Measurements from ENCODE around the gene C16orf54.
"Not testable (repeated sequence)": the region's sequence is repeated elsewhere in the genome, so short reads cannot be mapped to it uniquely, and the experiment has no call there.

The C16orf54 gene

DNA sequence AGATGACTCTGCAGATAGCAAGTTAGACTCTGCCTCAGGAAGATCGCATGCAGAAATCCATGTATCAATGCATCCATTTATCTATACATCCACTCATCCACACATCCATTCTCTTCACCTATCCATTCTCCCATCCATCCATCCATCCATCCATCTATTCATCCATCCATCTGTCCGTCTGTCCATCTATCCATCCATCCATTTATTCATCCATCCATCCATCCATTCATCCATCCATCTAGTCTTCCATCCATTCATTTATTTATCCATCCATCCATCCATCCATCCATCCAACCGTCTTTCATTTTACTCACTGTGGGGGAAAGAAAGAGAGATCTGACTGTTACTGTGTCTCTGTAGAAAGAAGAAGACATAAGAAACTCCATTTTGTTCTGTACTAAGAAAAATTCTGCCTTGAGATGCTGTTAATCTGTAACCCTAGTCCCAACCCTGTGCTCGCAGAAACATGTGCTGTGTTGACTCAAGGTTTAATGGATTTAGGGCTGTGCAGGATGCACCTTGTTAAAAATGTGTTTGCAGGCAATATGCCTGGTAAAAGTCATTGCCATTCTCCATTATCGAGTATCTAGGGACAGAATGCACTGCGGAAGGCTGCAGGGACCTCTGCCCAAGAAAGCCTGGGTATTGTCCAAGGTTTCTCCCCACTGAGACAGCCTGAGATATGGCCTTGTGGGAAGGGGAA, 5.7 kb downstream of the C16orf54 start:
- not testable (repeated sequence) for DNase-seq

DNA sequence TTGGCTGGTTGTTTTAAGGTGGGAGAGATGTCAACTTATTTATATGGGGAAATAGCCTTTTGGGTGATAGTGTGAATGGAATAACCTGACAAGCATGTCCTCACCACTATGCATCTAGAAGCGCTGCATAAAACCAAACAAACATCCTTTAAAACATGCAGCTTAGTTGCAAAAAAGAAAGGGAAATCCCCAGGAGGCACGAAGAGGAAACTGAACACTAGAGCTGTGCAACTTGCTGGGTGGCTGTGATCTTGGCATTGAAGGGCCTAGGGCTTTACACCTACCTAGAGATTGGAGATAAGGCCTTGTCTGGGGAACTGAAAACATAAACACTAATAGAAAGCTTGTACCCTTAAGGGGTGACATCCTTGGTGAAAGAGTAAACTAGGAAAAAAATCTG, 7.3 kb downstream of the C16orf54 start:
- DNase-seq, result peak; percentile 31

DNA sequence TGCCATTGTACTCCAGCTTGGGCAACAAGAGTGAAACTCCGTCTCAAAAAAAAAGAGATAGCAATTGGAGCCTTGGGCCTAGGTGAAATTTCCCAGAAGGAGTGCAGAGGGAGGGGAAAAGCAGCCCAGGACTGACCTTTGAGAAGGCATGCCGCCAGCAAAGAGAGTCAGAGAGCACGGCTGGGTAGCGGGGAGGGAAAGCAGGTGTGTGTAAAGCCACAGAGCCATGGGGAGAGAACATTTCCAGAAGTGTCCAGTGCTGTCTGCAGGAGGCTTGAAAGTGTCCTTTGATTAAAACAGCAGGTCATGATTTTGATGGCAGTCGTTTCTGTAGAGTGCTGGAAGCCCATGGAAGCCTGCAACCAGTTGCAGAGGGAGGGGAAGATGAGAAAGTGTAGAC, 8.1 kb downstream of the C16orf54 start:
- no peak for DNase-seq

DNA sequence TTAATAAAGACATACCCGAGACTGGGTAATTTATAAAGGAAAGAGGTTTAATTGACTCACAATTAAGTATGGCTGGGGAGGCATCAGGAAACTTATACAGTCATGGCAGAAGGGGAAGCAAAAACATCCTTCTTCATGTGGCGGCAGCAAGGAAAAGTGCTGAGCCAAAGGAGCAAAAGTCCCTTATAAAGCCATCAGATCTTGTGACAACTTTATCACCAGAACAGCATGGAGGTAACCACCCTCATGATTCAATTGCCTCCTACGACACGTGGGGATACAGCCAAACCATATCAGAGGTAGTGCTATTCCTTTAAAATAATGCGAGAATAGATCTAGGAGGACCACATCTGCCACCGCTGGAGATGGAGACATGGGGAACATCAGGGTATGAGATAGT, 9.0 kb downstream of the C16orf54 start:
- no peak for DNase-seq

DNA sequence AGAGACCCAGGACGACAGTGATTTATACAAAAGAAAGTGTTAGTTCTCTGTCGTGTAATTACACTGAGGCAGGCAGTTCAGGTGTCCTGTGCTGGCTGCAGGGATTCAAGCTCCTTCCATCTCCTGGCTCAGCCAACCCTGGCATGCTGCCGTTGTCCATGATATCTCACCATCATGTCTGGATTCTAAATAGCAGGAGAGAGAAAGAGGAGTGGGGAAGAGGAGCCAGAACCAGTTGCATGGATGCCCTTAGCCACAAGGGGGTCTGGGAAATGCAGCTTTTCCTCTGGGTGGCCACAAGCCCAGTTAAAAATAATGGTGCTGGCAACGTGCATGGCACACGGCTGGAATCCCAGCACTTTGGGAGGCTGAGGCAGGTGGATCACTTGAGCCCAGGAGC, 9.7 kb downstream of the C16orf54 start:
- no peak for DNase-seq

DNA sequence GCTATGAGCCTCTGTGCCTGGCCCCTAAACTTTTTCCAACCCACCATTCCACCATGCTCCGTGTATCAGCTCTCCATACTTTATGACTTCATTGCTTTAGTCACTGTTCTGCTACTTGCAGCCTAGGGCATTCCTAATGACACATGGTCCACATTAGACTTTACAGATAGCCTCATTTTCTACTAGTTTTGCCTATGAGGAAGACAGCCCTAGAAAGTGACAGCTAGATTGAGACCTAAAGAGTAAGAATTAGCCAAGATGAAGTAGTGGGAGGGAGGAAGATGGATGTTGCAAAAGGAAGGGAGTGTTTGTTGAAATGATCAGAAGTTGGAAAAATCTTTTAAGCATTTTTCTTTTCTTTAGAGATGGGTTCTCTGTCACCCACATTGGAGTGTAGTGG, 11.0 kb downstream of the C16orf54 start:
- DNase-seq, result no peak

DNA sequence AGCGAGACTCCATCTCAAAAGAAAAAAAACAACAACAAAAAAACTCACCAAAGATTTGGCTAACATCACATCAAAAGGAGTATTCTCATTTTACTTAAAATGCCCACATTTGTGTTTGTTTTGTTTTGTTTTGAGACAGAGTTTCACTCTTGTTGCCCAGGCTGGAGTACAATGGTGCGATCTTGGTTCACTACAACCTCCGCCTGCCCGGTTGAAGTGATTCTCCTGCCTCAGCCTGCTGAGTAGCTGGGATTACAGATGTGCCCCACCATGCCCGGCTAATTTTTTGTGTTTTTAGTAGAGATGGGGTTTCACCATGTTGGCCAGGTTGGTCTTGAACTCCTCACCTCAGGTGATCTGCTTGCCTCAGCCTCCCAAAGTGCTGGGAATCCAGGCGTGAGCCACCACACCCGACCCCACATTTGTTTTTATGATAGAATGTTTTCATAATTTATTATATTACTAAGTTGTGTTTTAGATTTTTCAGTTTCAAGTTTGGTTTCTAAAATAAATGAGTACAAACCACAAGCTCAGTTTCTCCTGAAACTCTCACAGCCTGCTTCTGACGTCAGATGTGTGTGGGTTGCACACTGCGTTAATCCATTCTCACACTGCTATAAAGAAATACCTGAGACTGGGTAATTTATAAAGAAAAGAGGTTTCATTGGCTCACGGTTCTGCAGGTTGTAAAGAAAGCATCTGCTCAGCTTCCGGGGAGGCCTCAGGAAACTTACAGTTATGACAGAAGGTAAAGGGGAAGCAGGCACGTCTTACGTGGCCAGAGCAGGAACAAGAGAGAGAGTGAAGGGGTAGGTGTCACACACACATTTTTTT, 13.8 kb downstream of the C16orf54 start:
- peak; percentile 49 for DNase-seq

DNA sequence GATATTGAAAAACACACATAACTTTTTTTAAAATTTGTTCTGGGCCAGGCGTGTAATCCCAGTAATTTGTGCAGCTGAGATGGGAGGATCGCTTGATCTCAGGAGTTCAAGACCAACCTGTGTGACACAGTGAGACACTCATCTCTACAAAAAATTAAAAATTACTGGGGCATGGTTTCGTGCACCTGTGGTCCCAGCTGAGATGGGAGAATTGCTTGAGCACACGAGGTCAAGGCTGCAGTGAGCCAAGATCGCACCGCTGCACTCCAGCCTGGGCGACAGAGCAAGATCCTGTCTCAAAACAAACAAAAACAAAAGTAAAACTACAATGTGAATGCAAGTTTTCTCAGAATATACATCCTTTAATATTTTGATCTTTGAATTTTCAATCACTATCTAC, 15.1 kb downstream of the C16orf54 start:
- no peak for DNase-seq

DNA sequence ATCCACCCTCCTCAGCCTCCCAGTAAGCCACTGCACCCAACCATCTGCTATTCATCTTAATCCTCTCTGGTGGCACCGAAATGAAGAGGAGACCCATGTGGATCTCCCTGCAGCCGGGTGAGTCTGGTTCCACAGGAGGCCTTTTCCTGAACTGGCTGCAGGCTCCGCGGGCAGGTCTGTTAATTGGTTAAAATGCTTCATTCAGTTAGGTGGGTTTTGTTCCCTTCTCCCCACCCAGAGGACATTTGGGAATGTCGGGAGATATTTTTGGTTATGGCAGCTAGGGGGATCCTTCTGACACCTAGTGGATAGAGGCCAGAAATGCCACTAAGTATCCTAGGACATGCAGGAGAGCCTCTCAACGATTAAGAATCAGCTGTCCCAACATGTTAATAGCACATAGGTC, 16.7 kb downstream of the C16orf54 start:
- no peak for DNase-seq

DNA sequence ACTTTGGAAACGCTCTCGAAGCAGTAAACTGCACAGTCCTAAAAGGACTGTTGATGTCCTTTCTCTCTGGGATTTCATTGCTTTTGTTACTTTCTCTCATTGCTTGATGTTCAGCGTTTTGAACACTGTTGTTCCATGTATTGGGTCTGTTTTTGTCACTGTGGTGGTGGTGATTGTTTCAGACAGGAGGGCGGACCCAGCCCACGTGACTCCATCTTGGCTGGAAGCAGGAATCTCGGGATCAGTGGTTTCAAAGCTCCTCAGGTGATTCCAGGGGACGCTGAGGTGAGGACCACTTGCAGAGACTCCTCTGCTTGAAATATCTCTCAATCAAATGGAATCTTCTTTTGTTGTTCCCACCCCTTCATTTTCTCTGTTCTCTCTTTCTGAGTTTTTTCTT, 18.3 kb downstream of the C16orf54 start:
- DNase-seq, result no peak

DNA sequence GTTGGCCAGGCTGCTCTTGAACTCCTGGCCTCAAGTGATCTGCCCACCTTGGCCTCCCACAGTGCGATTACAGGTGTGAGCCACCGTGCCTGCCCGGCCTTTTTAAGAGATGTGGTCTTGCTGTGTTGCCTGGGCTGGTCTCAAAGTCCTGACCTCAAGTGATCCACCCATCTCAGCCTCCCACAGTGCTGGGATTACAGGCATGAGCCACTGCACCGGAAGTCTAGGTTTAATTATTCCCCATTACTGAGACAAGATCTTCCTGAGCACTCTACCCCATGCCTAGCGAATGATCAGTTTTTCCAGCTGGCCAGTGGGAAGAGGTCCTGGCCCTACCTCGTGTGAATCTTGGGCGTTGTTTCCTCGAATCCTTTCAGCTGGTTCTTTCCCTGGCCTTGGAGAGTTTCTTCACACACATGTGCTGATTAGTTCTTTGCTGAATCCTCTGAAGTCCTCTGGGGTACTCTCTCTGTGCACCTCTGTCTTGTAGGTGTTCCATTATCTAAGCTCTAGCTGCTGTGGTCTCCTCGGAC, 18.9 kb downstream of the C16orf54 start:
- DNase-seq, result no peak

DNA sequence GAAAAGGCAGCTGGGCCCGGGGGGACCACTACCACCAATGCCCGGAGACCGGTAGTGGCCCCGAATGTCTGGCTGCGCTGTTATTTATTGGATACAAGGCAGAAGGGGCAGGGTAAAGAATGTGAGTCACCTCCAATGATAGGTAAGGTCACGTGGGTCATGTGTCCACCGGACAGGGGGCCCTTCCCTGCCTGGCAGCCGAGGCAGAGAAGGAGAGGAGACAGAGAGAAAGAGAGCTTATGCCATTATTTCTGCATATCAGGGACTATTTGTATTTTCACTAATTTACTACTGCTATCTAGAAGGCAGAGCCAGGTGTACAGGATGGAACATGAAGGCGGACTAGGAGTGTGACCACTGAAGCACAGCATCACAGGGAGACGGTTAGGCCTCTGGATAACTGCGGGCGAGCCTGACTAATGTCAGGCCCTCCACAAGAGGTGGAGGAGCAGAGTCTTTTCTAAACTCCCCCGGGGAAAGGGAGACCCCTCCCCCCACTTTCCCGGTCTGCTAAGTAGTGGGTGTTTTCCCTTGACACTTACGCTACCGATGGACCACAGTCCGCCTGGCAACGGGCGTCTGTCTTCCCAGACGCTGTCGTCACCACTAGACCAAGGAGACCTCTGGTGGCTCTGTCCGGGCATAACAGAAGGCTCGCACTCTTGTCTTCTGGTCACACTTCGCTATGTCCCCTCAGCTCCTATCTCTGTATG, 24.5 kb downstream of the C16orf54 start:
- peak; percentile 48 for DNase-seq

DNA sequence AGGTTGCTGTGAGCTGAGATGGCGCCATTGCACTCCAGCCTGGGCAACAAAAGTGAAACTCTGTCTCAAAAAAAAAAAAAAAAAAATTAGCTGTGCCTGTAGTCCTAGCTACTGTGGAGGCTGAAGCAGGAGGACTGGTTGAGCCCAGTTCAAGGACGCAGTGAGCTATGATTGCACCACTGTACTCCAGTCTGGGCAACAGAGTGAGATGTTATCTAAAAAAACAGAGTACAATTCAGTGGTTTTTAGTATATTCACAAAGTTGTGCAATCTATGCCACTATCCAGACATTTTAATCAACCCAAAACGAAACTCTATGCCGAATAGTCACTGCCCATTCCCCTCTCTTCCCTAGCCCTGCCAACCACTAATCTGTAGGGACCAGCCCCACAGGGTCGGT, 25.1 kb downstream of the C16orf54 start:
- DNase-seq, result no peak

DNA sequence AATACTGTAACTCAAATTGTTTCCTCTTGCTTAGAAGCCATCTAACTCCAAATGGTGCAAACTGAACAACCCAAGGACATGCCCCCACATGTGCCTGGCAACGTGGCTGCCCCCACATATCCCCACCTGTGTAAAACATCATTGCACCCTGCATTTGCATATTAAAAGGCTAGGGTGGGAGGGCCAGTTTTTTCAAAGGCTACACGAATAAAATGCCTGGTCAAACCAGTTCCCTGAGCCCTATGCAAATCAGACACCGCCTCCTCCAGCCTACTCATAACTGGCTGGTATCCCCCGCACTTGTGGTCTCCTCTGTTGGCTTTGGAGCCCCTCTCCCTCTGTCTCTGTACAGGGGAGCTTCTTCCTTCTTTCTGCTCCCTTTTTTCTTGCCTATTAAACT, 26.7 kb downstream of the C16orf54 start:
- no peak for DNase-seq

DNA sequence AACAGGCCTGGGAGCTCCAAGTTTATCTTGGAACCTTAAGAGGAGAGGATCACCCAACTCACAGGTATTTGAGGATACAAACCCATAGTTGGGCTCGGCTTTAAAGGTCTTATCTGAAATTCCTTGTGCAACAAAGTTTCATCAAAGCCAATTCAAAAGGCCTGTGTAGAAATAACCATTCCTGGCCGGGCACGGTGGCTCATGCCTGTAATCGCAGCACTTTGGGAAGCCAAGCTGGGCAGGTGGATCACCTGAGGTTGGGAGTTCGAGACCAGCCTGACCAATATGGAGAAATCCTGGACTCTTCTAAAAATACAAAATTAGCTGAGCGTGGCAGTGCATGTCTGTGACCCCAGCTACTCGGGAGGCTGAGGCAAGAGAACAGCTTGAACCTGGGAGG, 28.7 kb downstream of the C16orf54 start:
- DNase-seq, result no peak

DNA sequence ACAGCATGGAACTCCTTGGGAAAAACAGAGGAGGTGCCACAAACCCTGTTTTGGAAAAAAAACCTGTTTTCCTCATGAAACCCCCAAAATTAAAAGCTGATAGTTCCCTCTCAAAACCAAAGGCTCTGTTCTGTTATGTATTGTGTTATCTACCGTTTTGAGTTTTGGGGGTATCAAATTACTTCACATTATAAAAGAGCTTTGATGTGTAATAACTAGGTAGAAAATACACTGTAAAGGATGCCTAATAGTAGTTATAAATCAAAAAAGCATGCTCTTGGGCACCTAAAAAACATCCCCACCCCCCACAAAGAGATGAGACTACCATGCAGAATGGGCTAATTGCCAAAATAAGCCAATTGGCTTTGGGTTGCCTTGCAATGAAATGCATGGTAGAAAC, 30.8 kb downstream of the C16orf54 start:
- DNase-seq, result no peak

DNA sequence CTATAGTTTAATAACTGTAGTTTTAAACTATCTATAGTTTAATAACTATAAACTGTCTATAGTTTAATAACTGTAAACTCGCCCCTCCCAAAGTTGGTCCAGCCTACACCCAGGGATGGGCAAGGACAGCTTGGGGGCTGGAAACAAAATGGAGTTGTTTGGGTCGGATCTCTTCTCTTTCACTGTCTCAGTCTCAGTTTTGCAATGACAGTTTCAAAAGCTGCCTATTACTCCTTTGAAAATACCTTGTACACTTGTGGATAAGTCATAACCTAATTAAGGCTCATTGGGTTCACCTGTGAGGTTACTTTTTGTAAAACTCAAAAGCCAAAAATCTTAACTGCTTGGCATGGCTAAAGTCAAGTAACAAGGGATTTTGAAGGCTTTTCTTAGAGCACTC, 31.4 kb downstream of the C16orf54 start:
- no peak for DNase-seq

DNA sequence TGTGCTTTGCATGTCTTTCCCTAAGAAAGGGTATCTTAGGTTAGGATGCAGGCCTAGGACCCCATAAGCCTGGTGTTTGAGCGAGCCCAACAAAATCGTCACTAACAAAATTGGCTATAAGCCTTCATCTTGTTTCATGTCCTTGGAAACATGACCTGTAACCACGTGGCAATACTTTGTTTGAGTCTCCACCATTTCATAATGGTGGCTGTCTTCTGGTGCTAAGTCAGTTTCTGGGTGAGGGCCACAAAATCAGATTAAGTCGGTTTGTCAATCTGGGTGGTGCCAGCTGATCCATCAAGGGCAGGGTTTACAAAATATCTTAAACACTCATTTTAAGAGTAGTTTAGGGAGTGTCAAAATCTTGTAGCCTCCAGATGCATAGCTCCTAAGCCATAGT, 33.0 kb downstream of the C16orf54 start:
- no peak for DNase-seq

DNA sequence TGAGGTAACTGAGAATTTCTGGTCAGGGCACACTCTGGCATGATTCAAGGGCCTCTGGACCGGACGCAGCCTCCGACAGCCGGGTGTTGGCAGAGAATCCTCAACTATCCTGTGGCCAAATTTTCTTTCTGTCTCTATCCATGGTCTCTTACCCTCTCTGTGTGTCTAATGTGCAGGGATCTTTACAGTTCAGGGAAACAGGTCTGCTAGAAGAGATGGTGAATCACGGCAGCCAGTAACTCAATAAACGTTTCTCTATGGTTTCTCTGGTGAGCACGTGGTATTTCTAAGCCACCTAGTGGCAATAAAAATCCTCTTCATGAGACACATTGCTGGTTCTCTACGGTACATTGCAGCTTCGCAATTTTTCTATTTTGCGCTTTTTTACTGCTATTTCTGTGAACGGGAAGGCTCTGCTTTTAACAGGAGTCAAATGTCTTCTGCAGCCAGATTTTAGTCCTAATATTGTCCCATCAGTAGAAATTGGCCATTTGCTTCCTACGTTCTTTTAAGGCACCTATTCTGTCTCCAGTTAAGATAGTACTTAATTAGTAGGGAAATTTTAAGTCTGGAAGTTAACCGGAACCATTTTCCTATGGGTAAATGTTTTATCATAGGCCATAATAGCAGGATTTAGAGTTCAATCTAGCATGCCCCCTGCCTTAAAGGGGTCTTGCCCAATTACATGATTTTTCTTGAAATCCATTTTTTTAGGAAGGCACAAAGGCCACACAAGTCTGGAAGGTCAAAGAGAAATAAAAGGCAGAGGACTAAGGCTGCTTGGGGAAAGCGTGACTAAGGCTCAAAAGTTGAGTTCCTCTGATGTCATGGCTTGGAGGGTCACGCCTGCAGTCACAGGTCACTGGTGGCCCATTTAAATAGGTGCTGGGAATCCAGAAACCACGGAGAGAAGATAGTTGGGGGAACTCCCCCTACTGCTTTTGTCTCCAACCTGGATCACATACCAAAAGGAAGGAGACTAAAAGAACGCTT, 35.3 kb downstream of the C16orf54 start:
- DNase-seq, result no peak

DNA sequence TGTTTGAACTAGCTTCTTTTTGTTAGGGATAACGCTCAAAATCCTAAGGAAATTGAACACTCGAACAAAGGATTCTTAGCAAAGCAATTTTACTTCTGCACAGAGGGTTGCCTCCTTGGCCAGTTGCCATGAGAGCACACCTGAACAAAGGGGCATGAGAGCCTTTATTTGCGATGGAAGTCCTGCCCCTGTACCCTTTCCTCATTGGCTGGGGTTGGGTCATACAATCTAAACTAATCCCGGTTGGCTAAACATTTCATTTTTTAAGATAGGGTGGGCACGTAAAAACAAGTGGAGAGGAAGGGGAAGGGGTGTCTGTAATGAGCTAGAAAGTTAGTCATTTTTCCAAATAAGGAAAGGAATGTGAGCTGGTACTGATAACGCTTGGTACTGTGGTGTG, 36.1 kb downstream of the C16orf54 start:
- not testable (repeated sequence) for DNase-seq

DNA sequence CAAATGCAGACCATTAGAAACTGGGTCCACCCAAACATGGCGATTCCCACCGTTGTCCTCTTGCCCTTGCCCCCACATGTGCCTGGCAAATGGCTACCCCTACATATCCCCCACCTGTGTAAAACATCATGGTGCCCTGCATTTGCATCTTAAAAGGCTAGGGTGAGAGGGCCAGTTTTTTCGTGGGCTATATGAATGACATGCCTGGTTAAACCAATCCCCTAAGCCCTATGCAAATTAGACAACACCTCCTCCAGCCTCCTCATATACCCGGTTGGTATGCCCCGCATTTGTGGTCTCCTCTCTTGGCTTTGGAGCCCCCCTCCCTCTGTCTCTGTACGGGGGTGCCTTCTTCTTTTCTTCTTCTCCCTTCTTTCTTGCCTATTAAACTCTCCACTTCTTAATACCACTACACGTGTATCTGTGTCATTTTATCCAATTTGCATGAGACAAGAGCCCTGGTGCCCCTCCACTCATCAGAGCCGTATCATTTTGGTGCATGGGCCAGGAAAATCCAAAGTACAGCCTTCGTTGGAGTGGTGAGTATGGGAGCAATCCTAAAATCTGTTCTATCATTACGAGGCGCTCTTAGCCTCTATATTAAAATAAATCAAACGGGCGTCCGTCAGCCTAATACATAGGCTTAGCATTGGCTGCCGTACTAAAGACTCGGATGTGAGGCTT, 36.7 kb downstream of the C16orf54 start:
- no peak for DNase-seq

DNA sequence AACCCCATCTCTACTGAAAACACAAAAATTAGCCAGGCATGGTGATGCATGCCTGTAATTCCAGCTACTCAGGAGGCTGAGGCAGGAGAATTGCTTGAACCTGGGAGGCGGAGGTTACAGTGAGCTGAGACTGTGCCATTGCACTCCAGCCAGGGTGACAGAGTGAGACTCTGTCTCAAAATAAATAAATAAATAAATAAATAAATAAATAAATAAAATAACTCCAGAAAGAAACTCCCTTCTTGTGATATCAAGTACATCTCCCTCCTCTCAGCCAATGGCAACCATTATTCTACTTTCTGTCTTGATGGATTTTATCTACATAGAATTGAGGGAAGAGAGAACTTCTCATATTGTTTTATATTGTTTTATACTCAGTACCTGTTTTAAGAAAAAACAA, 38.6 kb downstream of the C16orf54 start:
- not testable (repeated sequence) for DNase-seq
